HG03378 (cell line): Measurements from ENCODE around the gene GNG10.
"Not testable (repeated sequence)": the region's sequence is repeated elsewhere in the genome, so short reads cannot be mapped to it uniquely, and the experiment has no call there.

Experiments
- ATAC-seq: cut with Tn5 transposase; IDR thresholded peaks from one replicate; pipeline ENCODE4 v1.9.1; 2021; ENCODE audit warnings: mild to moderate bottlenecking, moderate library complexity; ENCODE audit not compliant: unreplicated experiment

GNG10 gene

DNA sequence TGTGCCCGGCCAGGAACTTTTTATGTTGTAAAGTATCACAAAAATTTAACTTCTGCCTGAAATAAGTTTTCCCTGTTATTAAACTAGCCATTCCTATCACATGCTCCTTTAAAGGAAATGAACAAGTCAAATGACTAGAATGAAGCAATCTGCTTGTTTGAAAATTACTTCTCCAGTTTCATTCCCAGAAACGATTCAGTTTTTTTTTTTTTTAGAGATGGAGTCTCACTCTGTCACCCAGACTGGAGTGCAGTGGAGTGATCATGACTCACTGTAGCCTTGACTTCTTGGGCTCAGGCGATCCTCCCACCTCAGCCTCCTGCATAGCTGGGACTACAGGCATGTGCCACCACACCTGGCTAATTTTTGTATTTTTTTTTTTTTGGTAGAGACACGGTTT lies 13.3 kb upstream of the GNG10 start:
- ATAC-seq = no peak

DNA sequence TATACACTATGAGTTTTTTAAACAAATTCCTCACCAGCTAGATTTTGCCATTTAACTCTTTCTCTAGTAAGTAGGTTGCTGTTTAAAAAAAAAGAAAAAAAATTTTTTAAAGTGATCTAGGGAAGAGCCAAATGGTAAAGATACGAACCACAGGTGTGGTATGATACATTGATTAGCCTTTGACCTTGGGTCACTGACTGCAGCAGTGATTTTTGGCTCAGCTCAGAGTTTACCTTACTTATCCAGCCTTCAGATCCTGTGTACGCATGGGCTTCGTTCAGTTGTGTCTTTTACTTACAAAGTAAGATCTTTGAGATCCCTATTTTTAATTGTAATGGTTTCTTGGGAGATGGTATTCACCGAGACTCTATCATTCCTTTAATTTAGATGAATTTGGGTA lies 12.4 kb upstream of the GNG10 start:
- no peak for ATAC-seq

DNA sequence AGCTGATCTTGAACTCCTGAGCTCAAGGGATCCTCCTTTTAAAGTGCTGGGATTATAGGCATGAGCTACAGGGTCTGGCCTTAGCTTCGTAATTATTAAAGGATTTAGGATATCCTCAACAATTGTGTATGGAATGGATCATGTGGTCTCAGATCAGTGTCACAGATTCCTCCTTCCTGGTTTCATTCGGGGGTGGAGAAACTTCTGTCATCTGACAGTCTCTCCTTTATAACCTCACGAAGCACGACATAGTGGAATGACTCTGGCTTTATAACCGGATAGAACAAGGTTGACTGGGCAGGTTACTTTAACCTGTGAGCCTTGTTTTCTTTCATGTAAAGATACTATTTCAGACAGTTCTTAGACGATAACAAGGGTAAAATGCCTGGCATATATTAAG lies 4.4 kb upstream of the GNG10 start:
- no peak for ATAC-seq

DNA sequence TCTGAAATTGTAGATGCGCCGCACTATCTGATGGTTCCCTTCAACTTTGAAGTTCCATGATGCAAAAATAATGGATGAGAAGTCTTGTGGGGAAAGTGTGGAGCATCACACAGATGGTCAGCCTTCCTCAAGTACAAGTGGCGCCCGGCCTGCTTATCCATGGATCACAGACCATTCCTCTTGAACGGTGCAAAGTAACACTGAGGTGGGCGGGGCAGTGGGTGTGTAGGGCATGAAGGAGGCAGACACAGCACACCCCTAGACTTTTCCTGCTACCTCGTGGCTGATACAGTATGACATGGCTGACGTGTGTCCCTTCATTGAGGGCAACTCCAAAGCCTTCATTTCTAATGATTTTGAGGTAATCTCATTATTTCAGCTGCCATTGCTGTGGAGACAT lies 2.5 kb upstream of the GNG10 start:
- ATAC-seq = no peak

DNA sequence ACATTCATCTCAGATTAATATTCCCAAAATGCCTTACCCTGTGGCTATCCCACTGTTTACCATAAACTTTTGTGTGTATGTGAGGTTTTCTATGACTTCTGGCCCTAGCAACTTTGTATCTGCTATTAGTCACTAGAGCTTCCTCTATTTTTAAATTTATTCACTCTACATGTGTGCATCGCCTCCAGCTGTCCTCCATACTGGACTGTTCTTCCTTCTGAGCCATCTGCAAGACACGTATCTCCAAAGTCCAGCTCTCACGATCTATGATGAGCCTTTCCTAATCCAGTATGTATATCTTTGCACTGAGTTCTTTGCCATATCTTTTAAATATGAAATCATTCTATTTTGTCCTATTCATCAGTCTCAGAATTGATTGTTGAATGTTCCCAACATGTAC lies 1.7 kb upstream of the GNG10 start:
- no peak for ATAC-seq

DNA sequence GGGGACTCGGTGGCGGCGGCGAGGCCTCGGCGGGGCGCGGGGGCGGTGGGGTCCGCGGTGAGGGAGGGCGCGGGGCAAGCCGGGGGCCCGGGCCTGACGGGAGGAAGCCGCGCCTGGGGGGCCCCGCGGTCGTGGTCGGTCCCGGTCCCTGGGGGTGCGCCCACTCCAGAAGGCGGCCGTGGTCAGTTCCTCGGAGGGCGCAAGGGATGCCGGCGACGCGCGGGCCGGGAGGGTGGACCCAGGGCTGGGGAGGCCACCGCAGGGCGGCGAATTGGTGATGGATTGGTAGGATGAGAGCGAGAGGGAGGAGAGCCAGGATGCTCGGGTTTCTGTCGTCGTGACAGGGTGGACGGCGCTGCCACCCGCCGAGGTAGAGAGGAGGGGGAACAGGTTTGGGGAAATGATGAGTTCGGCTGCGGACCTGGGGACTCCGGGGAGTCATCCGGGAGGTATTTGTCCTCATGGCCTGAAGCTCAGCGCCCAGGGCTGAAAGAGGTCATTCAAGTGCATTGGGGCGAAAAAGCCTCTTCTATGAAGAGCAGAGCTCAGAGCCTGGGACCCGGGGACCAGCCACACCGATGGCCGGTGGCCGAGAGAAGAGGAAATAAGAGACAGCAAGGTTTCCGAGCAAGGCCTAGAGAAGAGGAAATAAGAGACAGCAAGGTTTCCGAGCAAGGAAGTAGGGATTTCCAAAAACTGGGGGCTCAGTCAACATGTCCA lies 557 bp downstream of the GNG10 start:
- ATAC-seq = peak; percentile 29

DNA sequence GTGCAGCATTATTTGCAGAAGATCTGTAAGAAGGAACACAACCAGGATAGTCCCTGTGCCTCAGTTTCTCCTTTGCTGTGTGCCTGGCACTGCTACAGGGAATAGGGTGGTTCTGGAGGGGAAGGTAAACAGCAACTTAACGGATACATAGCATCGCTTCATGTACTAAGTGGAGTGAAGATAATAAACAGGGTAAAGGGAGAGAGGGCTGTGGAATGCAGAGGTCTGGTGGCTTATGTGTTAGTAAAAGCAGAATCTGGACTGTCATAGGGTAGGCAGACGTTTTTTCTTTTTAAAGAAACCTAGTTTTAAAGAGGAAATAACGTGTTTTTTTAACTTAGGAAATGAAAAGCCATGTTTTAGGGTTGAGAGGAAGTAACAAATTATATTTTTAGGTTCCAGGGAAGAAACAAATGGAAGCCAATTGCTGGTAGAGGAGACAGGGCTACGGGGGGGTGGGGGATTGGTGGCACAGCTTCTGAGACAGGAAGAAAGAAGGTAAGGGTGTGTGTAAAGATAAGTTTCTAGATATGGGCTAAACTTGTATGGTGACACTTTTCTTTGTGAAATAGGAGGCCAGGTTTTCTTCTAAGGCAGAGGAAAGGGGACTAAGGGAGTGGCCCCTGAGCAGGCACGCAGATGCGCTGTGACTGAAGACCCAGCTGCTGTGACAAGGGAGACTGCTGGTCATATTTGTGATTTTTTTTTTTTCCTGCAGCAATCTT lies 1.3 kb downstream of the GNG10 start:
- peak; percentile 6 for ATAC-seq

DNA sequence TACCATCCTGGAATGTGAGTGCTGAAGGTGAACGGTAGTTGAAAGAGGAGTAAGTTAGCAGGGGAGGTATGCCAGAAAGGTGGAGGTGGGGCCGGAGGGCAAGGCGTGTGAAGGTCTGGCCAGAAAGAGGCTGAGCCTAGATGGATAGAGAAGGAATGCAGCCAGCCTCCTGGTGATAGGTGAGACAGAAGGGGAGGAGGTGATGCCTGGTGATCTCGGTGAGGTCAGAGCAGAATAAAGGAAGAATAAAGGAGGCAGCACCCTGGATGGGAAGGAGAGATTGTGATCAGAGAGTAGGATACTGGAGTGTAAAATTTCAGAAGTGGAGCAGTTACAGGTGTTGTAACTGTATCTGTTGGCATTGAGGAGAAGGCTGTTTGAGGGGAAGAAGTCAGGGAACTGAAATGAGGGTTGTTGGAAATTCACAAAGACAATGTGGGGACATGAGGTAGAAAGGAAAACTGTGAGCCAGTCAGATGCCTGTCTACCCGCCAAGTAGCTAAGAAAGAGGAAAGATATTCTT lies 2.0 kb downstream of the GNG10 start:
- no peak for ATAC-seq

DNA sequence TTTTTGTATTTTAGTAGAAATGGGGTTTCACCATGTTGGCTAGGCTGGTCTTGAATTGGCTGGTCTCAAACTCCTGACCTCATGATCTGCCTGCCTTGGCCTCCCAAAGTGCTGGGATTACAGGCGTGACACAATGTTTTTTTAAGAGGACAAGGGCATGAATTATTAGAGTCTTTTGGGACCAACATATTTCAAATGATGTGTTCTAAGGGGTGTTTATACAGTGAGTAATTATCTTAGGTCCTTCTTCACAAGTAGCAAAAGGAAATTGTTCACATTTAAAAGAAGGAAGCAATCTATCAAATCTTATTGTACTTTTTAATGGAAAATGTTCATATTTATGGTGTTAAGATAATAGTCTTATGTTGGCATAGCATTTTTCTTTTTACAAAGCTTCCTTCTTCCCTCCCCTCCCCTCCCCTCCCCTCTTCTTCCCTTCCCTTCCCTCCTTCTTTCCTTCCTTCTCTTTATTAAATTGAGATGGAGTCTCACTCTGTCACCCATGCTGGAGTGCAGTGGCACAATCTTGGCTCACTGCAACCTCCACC lies 6.7 kb downstream of the GNG10 start:
- no peak for ATAC-seq

DNA sequence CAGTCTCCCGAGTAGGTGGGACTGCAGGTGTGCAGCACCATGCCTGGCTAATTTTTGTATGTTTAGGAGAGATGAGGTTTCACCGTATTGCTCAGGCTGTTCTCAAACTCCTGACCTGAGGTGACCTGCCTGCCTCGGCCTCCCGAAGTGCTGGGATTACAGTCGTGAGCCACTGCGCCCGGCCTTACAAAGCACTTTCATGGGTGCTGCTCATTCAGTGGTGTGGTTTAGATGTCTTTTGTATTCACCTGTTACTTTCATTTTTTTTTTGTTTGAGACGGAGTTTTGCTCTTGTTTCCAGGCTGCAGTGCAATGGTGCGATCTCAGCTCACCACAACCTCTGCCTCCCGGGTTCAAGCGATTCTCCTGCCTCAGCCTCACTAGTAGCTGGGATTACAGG lies 7.2 kb downstream of the GNG10 start:
- ATAC-seq = not testable (repeated sequence)

DNA sequence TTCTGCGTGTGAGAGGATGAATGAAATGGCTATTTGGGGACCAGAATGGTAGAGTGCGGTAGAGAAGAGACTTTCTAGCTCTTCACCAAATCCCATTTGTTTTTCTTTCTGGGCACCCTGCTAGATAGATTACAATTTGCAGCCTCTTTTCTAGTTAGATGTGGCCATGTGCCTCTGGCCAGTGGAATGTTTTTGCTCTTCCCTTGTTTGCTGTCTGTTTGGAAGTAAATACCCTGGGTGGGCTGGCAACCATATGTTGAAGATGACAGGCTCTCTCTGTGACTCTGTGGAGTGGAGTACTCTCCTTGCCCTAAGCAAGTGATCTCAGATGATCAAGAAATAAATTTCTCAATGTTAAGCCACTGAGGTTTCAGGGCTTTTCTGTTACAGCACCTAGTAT lies 12.9 kb downstream of the GNG10 start:
- no peak for ATAC-seq

DNA sequence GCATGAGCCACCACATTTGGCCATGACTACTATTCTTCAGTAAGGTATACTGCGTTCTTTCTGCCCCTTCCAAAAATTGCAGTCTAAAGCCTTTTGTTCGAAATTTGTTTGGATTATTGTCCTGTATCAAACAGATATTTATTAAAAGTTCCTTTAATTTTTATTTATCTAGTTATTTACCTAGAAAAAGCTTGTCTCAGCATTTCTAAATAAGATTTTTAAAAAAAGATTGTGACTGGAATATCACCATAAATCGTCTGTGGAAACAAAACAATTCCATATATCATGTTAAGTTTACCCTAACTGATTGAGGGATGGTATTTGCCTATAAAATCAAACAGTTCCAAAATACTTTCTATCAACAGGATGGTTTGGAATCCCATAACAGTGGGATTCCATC lies 14.7 kb downstream of the GNG10 start:
- ATAC-seq = no peak

DNA sequence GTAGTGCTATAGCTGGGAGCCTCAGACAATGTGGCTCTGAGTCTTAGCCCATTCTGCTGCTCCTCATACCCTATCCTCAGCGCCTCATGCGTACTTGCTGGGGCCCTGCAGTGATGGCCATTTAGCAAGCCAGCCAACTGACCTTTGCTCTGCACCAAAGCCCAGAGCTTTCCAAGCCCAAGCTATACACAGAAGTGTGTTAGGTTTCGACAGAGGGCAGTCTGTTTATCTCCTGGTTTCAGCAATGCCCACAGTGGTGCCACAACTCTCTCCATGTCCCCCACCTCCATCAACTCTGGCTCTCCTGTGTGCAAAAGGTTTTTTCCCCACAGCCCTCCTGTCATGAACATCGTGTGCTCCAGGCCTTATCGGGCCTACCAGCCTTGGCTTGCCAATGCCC lies 16.9 kb downstream of the GNG10 start:
- ATAC-seq = no peak

DNA sequence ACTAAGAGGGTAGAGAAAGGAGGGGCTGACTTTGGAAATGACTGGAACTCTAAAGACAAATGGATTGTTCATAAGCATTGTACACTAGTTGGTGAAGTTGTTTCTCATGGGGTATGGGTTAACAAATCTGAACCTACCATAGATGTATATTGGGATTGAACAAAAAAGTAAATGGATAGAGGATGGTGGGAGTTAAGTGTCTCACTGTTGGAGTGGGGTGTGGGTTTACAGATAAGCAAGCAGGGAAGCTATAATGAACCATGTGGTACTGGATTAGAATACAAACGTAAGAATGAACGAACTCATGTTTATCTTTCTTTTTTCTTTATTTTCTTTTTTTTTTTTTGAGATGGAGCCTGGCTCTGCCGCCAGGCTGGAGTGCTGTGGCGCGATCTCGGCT lies 17.8 kb downstream of the GNG10 start:
- ATAC-seq = no peak

DNA sequence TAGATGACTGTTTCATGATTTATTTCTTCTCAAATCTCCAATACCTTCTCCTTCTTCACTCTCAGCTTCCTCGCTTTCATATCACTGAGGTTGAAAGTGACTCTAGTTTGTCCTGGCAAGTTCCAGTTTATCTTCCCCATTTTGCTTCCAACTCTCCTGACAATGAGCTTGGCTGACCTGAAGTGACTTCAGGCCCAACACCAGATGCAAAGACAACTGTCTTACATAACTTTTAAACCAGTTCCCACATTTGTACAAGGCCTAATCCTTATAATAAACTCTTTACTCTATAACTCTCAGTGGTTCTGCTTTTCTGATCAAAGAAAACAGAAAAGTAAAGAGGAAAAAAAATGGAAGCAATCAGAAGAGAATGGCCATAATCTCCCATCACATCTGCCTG lies 22.0 kb downstream of the GNG10 start:
- ATAC-seq = no peak

DNA sequence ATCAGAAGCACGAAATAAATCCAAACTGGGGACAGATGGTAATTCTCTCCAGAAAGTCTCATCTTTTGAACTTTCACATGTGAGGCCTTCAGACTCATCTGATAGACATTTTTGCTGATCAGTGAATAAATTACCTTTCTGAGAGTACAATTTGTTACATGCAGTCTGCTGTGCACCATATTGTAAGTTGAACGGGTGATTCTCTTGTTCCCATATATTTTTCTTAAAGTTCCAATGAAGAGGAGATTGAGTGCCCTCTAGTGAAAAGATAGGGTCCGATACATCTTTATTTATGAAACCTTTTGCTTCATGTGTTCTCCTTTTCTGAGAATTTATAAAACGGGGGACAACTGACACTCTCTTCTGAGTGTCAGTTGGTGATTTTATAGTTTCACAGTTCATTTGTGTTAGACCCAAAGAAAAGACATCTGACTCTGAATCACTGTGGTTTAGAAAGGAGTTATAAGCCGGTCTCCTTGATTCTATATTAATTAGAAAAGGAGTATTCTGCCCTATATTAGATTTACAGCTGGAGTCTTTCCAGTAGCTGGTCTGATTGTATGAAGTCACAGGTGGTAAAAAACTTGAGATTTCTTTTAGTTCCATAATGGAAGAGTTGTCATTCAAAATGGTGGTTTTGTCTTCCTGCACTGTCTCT lies 30.4 kb downstream of the GNG10 start:
- no peak for ATAC-seq

DNA sequence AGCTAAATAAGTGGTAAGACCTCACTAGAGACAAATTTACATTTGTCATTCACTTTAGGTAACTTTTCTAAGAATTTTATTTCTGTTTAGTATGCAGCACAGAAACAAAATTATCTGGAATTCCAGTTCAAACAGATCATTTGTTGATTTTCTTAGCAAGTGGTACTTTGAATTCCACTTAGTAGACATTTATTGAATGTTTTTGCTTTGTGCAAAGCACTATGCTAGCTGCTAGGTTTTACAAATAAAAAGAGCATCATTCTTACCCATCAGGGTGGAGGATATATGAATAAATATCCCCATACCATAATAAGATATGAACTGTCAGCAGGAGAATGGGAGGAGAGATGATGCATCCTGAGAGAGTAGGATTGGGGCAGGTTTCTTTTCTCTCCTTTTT lies 35.4 kb downstream of the GNG10 start:
- ATAC-seq = no peak

DNA sequence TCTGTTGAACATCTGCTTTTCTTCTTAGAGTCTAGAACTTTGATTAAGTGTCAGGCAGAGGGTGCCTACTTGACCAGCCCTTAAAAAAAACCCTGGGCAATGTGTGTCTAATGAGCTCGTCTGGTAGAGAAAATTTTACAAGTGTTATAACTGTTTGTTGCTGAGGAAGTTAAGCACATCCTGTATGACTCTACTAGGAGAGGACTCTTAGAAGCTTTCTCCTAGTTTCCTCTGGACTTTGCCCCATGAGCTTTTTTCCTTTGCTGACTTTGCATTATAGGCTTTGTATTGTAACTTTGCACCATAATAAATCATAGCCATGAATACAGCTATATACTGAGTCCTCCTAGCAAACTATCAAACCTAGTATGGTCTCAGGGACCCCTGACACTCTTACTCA lies 39.4 kb downstream of the GNG10 start:
- ATAC-seq = no peak

DNA sequence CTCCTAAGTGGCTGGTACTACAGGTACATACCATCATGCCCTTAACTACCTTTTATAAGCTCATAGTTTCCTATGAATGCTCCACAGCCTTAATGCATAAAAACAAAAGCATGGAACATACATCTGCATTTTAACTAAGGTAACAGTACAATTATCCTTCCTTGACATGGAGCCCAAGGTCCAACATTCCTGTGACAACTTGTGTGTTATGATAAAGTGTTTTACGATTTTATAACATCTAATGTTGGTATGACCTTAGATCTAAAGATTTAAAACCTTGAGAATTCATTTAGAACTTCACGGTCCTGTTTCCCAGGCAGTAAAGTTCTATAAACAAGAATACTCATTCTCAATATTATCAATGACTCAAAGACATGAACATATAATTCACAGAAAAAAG lies 43.1 kb downstream of the GNG10 start:
- ATAC-seq = no peak

DNA sequence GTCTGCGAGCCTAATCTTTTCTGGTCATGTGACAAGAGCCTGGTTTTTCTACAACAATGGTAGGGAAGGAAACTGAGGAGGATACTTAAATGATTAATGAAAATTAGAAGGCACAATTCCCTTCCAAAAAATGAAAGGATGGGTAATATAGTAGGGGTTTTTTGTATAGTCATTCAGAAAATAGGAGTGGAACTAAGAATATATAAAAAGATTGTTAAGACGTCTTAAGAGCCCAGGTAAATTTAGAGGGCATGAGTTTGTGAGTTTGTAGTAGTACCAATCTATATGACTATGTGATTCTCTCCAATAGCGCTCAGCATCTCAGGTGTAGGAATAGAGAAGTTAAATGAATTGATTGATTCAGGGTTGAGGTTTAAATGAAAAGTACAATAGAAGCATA lies 50.1 kb downstream of the GNG10 start:
- ATAC-seq = no peak

DNA sequence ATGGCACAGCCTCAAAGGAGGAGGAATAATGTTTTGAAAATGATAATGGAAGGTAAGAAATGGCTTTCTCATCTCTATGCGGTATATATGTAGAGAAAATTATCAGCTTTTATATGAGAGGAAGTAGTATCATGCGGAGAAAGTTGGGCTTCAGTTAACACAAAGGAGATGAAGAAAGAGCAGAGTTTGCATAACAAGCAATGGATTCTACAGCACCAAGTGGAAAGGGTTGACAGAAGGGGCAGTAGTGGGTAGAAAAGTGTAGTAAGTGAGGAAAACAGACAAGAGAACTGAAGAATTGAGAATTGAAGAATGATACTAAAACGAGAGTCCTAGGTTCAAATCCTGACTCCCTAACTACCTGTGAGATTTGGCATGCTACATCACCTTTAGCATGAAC lies 51.0 kb downstream of the GNG10 start:
- no peak for ATAC-seq

DNA sequence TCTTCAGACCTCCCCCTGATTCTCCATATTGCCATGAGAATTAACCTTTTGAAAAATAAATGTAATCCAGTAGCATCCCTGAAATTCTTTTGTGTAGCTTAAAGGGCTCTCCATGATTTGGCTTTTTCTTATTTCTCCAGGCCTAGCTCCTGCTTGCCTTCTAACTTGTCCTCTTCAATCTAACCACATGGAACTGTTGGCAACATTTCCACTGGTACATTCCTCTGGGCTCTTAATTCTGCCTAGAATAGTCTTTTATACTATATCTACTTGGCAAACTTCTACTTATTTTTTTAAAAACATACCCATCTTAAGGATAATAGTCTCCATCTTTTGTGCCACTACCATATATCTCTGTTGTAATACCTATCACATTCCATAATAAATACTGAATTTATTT lies 54.1 kb downstream of the GNG10 start:
- ATAC-seq = no peak
